Uterus (tissue), 4 donors: ENCODE results near the gene ZDHHC8. TPM values are rescaled to one million over a fixed set of nuclear protein-coding genes. Genes with fewer than 3 reads are reported as not detected.

ENCODE experiments used
- DNase-seq, 2 donors: peaks; one replicate each; pipeline ENCODE4 v3.0.0-alpha.2; 2019 to 2020
- H3K27ac ChIP-seq, 2 donors: fragments of 200-600 bp; sonication (generic); 1 replicate in 1 of 2; 2 replicates in 1 of 2; pipeline ENCODE4 v1.5.1; 2016 to 2018
- H3K27me3 ChIP-seq, 2 donors: fragments of 200-600 bp; sonication (generic); one replicate each; pipeline ENCODE4 v1.5.1; 2018 to 2019; ENCODE audit warnings: control low read depth in 1 of 2
- H3K36me3 ChIP-seq, 2 donors: fragments of 200-600 bp; sonication (generic); one replicate each; pipeline ENCODE4 v1.5.1; 2019; ENCODE audit warnings: control low read depth in 1 of 2
- H3K4me1 ChIP-seq, 2 donors: fragments of 200-600 bp; sonication (generic); one replicate each; pipeline ENCODE4 v1.5.1; 2018 to 2019; ENCODE audit warnings: control low read depth in 1 of 2
- H3K4me3 ChIP-seq, 2 donors: fragments of 200-600 bp; sonication (generic); 1 replicate in 1 of 2; 2 replicates in 1 of 2; pipeline ENCODE4 v1.5.1; 2018 to 2019; ENCODE audit warnings: mild to moderate bottlenecking in 1 of 2
- H3K9me3 ChIP-seq, 2 donors: fragments of 200-600 bp; sonication (generic); one replicate each; pipeline ENCODE4 v1.5.1; 2019; ENCODE audit warnings: control low read depth in 1 of 2
- CTCF ChIP-seq, 4 experiments: fragments of 200-600 bp in 2 of 4; fragments of 450-650 bp in 2 of 4; sonication (generic) in 2 of 4; IDR thresholded peaks; one replicate each; pipeline ENCODE4 v1.5.1; 2016 to 2019; ENCODE audit warnings: antibody characterized with exemption in 4 of 4, mild to moderate bottlenecking in 2 of 4, moderate library complexity in 1 of 4
- POLR2A ChIP-seq, 2 donors: fragments of 450-650 bp; IDR thresholded peaks; one replicate each; pipeline ENCODE4 v1.6.1; 2016; ENCODE audit warnings: antibody characterized with exemption in 2 of 2, mild to moderate bottlenecking in 1 of 2, moderate library complexity in 1 of 2
- intact Hi-C: fragments of 100-400 bp; cut with DNase I; formaldehyde crosslinking; loops from one replicate; pipeline ENCODE4 v1.15.1; 2023; ENCODE audit warnings: low total_unique reads
- total RNA-seq, 4 donors: library from RNA; depleted of rRNA in 3 of 4; stranded (reverse); fragments of >200 nt in 3 of 4; gene quantifications; one replicate each; pipeline versions ENCODE4 v1.1.0 to v1.2.4, GENCODE V29; 2014 to 2023
- donor health status: DM: yes; HTN: yes; CAD: no.

ZDHHC8 gene
- total RNA-seq, 4 donors from 2014 or later: 2.4 to 87.9 (median 20.1) TPM

GRCh38 chr22:20173246-20173645, 41.6 kb downstream of the ZDHHC8 start:
- DNase-seq: no peak
- intact Hi-C loops: no loop called here

DNA sequence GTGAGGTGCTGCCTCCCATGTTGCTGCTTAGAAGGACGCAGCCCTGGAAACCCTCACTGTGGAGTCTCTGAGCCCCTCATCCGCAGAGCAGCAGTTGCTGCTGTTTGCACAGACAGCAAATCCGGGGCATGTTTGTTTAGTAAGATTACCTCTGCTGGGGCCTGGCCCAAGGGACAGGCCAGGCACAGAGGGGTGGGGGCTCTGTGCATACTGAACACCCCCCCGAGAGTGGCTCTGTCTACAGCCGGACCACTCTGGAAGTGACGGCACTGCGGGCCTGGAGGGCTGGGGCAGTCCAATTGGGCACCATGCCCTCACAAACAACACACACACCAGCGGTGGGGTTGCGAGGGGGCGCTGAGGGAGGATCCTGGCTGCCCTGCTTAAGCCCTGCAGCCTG, 42.2 kb downstream of the ZDHHC8 start:
- no peaks in the 10 kb centered on the region for H3K9me3 ChIP-seq
- no peaks in the 10 kb centered on the region for H3K27me3 ChIP-seq
- no peak overlapping the region for H3K4me3 ChIP-seq
- H3K36me3 ChIP-seq: no peaks in the 10 kb centered on the region
- no peak overlapping the region for H3K27ac ChIP-seq
- TF ChIP-seq CTCF (IDR thresholded peaks at IDR 0.05) (no peak), POLR2A (IDR thresholded peaks at IDR 0.05) (no peak)
- intact Hi-C loops: no loop called here
- H3K4me1 ChIP-seq: no peaks in the 10 kb centered on the region
- no peak for DNase-seq

More at GRCh38 chr22:20173246-20173645, 41.6 kb downstream of the ZDHHC8 start:
- H3K27me3 ChIP-seq: no peaks in the 10 kb centered on the region
- H3K27ac ChIP-seq: no peak overlapping the region
- H3K4me3 ChIP-seq: no peak overlapping the region
- TF ChIP-seq POLR2A (IDR thresholded peaks at IDR 0.05) (no peak), CTCF (IDR thresholded peaks at IDR 0.05) (no peak)
- no peaks in the 10 kb centered on the region for H3K9me3 ChIP-seq
- no peaks in the 10 kb centered on the region for H3K4me1 ChIP-seq
- no peaks in the 10 kb centered on the region for H3K36me3 ChIP-seq

DNA sequence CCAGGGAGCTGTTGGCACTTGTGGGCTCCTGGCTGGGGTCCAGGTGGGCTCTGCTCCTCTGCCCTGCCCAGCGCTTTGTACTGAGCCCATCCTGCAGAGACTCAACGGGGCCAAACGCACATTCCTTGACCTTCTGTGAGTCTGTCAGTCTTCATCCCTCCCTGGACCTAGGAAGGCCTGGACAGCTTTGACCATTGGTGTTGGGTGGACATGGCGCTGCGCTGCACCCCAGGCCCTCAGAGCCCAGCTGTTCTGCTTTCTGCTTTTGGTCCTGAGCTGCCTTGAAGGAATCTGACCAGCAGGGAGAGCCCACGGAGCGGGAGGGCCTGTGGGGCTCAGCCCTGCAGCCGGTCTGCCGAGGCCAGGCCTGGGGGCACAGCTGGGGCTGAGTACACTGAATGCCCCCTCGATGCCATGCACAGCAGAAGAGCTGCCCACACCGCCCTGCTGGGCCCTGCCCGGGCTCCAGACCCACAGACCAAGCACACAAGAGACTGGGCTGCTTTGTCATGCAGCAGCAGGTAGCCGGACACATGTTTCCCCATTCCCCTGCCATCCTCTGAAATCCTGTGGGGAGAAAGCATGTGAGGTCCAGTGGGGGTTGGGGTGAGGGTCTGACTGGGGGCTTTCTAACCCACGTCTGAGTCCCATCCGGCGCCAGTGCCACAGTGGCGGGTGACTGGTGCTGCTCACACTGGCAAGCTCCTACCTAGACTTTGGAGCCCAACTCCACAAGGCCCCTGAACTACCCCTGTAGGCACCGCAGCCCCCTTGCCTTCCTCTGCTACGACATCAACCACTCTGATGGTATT, 43.4 kb downstream of the ZDHHC8 start:
- Histone ChIP-seq H3K4me3 (no peak overlapping the region), H3K4me1 (no peaks in the 10 kb centered on the region), H3K27me3 (no peaks in the 10 kb centered on the region), H3K36me3 (no peaks in the 10 kb centered on the region), H3K27ac (no peak overlapping the region), H3K9me3 (no peaks in the 10 kb centered on the region)
- intact Hi-C loops: no loop called here
- TF ChIP-seq CTCF (IDR thresholded peaks at IDR 0.05): peak in 1 of 4 experiments; percentile 29
- no peak for TF ChIP-seq POLR2A (IDR thresholded peaks at IDR 0.05)
- DNase-seq: no peak

DNA sequence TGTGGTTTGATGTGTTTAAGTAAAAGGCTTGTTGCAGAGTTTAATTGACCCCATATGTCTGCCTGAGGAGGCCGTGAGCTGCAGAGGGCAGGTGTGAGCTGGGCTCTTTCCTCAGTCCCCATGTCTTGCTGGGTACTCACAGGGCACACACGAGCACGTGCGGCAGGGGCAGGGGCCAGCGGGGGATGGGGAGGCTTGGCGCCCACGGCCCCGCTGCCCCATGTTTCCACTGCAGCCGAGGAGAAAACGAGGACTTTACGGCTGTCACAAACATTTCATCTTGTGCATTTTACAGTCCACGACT, 43.9 kb downstream of the ZDHHC8 start:
- Histone ChIP-seq H3K27me3 (no peaks in the 10 kb centered on the region), H3K36me3 (no peaks in the 10 kb centered on the region), H3K9me3 (no peaks in the 10 kb centered on the region), H3K27ac (no peak overlapping the region), H3K4me1 (no peaks in the 10 kb centered on the region), H3K4me3 (no peak overlapping the region)
- no peak for DNase-seq
- no peak for TF ChIP-seq POLR2A (IDR thresholded peaks at IDR 0.05)
- no peak for TF ChIP-seq CTCF (IDR thresholded peaks at IDR 0.05)
- intact Hi-C loops: no loop called here

DNA sequence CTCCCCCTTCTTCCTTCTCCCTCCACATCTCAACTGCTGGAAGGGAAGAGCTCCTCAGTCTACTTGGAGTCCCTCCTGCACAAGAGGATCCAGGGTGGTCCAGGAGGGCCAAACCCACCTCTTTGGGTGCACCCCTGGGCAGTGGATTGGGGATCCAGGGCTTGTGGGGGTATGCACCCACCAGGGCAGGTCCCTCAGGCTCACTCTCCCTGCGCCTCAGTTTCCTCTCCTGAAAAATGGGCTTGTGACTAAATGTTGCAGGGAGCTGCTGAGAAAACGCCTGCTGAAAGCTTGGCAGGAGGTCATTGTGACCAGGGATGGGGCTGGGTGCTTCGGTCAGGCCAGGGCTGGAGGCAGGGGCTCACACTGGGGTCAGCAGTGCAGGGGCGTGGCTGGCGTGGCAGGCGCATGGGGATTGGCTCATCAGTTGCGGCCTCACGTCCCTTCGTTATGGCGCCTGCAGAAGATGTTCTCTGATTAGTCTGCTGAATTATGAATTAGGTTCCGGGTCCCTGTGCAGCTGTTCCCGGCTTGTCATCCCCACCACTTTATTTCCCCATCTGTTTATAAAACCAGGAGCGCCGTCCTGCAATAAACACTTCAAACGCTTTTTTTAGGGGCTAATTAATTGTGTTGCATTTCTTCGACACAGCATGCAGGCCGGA, 44.9 kb downstream of the ZDHHC8 start:
- Histone ChIP-seq H3K4me1 (no peaks in the 10 kb centered on the region), H3K27me3 (no peaks in the 10 kb centered on the region), H3K4me3 (no peak overlapping the region), H3K27ac (no peak overlapping the region), H3K9me3 (no peaks in the 10 kb centered on the region), H3K36me3 (no peaks in the 10 kb centered on the region)
- intact Hi-C loops: no loop called here
- no peak for TF ChIP-seq POLR2A (IDR thresholded peaks at IDR 0.05)
- no peak for TF ChIP-seq CTCF (IDR thresholded peaks at IDR 0.05)
- DNase-seq: no peak
